DMS53 treated with DMSO at 0.1 percent for 48 hours (cell line): ENCODE results near the gene ATXN7L2.

Experiments
- DNase-seq: peaks from one replicate; lab custom pipeline; 2025; ENCODE audit not compliant: unreplicated experiment; lab: John Stamatoyannopoulos, UW

The ATXN7L2 gene

GRCh38 chr1:109474697-109475096 is 9.0 kb upstream of the ATXN7L2 start:
- no peak for DNase-seq

GRCh38 chr1:109475261-109475660 is 8.4 kb upstream of the ATXN7L2 start:
- DNase-seq, result no peak

DNA sequence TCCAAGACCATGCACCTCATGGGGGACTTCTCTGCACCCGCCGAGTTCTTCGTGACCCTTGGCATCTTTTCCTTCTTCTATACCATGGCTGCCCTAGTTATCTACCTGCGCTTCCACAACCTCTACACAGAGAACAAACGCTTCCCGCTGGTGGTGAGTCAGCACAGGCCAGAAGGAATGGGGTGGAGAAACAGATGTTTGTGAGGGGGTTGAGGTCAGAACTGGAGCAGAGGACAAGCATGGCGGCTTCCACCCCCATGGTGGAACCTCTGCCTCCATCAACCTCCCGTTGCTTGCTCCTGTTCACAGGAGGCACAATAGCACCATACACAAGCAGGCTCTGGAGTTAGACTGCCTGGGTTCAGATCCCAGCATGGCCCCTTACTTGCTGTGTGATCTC is 6.9 kb upstream of the ATXN7L2 start:
- DNase-seq, result no peak

DNA sequence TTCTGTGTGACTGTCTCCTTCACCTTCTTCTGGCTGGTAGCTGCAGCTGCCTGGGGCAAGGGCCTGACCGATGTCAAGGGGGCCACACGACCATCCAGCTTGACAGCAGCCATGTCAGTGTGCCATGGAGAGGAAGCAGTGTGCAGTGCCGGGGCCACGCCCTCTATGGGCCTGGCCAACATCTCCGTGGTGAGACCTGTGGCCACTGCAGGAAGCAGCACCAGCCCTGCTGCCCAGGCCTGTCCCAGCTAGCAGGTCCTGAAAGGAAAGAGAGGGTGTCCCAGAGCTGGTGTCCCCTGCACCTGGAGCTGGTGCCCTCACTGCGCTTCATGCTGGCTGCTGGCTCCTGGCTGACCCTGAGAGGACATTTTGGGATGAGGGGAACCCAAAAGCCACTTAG is 5.9 kb upstream of the ATXN7L2 start:
- DNase-seq, result no peak

DNA sequence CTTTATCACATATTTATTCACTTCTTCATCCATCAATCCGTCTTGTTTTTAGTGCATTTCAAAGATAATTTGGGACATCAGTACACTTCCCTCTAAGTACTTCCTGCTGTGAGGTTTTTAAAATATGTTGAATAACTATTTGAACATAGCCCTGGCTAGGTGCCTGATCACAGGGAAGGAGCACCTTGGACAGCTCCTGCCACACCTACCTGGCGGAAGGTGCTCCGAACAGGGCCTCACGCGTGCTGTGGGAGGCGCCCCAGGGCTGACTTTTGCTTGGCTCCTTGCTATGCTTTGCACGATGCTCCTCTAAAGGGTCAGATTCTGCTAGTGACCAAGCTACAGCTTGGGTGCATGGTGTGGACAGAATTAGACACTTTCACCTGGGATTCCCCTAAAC is 4.9 kb upstream of the ATXN7L2 start:
- DNase-seq, result no peak

- DNase-seq, result no peak
These were observed 4.4 kb upstream of the ATXN7L2 start for GRCh38 chr1:109479311-109479710.

GRCh38 chr1:109479901-109480300 is 3.8 kb upstream of the ATXN7L2 start:
- DNase-seq, result no peak

- DNase-seq, result no peak
These were observed 2.1 kb upstream of the ATXN7L2 start for GRCh38 chr1:109481646-109482045.

- no peak for DNase-seq
These were observed 1.5 kb upstream of the ATXN7L2 start for GRCh38 chr1:109482242-109482641.

DNA sequence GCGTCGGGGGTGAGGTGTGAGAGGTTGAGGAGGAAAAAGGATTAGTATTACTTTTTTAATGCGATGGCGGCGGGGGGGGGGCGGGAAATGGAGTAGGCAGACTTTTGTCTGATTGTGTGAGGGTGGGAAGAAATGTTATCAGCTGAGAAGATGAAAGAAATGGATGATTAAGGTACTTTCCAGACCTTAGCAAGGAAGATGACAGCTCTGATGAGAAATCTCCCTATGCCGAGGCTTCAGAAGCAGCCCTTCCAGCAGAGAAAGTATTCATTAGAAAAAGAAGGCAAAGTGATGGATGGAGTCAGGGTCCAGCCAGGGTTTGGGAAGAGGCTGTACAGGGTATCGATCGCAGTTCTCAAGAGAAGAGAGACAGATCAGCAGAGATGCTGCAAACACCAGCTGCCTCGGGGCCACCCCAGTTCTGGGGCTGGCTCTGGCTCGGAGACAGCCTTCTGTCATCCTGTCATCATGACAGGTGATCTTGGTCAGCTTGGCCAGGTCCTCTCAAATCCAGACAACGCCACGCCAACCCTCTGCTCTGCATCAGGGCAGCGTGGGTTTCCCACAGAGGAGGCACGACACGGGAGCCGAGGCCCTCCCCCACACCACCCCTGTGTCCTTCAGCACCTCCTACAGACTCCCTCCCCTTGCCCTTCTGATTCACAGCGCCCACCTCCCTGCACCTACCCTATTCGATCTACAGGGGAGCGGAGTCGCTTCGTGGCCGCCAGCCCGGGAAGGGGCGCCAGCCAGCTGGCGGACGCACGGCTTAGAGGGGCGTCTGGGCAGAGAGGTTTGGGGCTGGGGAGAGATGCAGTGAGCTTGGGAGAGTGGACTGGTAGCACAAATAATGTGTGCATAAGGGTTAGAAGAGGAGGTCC is 674 bp upstream of the ATXN7L2 start:
- DNase-seq, result no peak

DNA sequence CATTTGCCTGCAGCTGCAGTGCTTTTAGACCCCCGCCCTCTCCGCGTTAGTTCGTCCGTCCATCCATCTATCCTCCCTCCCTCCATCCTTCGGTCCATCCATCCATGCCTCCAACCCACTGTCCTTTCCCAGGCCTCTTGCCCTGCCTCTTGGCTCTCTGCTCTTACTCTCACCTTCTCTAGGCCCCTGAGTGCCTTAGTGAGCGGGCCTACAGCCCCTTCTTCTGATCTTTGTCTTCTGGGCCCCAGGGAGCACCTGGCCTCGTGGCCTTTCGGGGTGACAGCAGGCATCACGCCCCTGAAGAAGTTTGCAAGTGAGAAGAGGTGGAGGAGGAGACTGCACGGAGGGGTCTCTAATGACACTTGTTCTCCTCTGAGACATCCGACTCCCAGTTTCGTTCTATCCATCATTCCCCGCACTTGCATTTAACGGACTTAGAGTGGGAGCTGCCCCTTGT is 842 bp downstream of the ATXN7L2 start:
- DNase-seq, result no peak

GRCh38 chr1:109485001-109485400 is 1.3 kb downstream of the ATXN7L2 start:
- no peak for DNase-seq

- no peak for DNase-seq
These were observed 3.6 kb downstream of the ATXN7L2 start for GRCh38 chr1:109487261-109487660.

GRCh38 chr1:109488201-109488600 is 4.5 kb downstream of the ATXN7L2 start:
- no peak for DNase-seq

DNA sequence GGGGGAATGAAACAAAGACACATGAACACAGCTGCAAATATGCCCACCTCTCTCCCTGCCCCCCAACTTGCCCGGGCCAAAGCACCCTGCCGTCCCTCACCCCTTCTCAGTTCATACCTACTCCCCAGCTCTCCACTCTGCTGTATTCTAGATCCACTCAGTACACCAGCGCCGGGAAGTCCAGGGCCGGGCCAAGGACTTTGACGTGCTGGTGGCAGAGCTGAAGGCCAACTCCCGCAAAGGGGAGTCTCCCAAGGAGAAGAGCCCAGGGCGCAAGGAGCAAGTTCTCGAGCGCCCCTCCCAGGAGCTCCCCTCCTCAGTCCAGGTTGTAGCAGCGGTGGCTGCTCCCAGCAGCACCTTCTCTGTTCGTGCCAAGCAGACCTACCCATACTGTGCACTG is 5.0 kb downstream of the ATXN7L2 start:
- no peak for DNase-seq

- peak; percentile 36 for DNase-seq
These were observed 6.6 kb downstream of the ATXN7L2 start for GRCh38 chr1:109490029-109490933.

- DNase-seq, result no peak
These were observed 7.2 kb downstream of the ATXN7L2 start for GRCh38 chr1:109490934-109491302.

GRCh38 chr1:109491372-109491771 is 7.7 kb downstream of the ATXN7L2 start:
- no peak for DNase-seq

GRCh38 chr1:109492779-109493178 is 9.1 kb downstream of the ATXN7L2 start:
- DNase-seq, result no peak

- no peak for DNase-seq
These were observed 9.5 kb downstream of the ATXN7L2 start for GRCh38 chr1:109493227-109493626.

DNA sequence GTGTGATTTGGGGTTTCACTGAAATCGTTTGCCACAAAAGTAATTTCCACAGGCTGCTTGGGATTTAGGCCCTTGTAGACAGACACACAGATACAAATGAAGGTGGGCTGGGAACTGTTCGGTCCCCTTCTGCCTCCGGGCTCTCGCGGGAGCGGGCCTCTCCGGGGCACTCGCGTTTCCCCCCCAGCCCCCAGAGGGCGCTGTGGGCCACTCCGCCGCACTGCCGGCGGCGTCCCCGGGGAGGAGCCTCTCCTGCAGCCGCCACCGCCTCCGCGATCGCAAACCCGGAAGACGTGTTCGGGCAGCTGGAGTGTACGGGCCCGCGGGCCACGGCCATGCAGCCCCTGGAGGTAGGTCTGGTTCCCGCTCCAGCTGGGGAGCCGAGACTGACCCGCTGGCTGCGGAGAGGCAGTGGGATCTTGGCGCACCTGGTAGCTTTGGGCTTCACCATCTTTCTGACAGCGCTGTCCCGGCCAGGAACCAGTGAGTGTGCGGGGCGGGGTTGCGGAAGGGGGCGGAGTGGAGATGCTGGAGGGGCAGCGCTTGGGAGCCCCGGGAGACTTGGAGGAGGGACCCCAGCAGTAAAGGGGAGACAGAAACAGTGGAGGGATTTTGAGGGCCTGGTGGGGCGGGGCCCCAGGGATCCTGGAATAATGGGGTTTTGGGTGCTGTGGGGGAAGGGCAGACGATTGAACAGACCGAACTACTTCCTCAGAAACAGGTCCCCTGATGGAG is 10.3 kb downstream of the ATXN7L2 start, which contains the start of gene CYB561D1:
Gene CYB561D1 (plus strand): TSS at position 290 of the 735 bp plus-strand sequence. CDS start 46 bp downstream, at position 336.
- peak; percentile 85 for DNase-seq
